HG03095 (cell line): ENCODE measurements around the gene INTS11.
A peak's percentile ranks its signal among the peaks of the same experiment; 100 is the strongest.

Experiments
- ATAC-seq: cut with Tn5 transposase; IDR thresholded peaks from one replicate; pipeline ENCODE4 v1.9.1; 2021; ENCODE audit warnings: moderate library complexity; ENCODE audit not compliant: unreplicated experiment

The INTS11 gene

DNA sequence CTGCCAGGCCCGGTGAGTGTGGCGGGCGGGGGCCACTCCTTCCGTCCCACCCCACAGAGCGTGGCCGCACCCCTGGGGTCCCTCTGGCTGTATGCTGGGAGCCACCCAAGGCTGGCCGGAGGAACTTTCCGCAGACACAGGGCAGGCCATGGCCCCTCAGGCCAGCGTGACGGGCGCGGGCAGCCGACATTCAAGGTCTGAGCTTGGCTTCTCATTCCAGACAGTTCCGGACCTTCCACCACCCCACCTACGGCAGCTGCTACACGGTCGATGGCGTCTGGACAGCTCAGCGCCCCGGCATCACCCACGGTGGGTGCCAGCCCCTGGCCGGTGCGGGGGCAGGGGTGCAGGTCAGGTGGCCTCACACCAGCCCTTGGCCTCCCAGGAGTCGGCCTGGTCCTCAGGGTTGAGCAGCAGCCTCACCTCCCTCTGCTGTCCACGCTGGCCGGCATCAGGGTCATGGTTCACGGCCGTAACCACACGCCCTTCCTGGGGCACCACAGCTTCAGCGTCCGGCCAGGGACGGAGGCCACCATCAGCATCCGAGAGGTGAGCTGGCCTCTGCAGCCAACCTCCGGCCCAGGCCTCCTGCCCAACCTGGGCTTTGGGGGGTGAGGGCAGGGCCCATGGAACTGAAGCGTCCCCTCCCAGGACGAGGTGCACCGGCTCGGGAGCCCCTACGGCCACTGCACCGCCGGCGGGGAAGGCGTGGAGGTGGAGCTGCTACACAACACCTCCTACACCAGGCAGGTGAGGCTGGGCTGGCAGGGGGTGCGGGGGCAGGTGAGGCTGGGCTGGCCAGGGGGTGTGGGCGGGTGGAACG, 37.0 kb downstream of the INTS11 start:
- no peak for ATAC-seq

- no peak for ATAC-seq
Observed at GRCh38 chr1:1286313-1287261, 37.9 kb downstream of the INTS11 start.

- no peak for ATAC-seq
Observed at GRCh38 chr1:1285611-1286311, 38.7 kb downstream of the INTS11 start.

DNA sequence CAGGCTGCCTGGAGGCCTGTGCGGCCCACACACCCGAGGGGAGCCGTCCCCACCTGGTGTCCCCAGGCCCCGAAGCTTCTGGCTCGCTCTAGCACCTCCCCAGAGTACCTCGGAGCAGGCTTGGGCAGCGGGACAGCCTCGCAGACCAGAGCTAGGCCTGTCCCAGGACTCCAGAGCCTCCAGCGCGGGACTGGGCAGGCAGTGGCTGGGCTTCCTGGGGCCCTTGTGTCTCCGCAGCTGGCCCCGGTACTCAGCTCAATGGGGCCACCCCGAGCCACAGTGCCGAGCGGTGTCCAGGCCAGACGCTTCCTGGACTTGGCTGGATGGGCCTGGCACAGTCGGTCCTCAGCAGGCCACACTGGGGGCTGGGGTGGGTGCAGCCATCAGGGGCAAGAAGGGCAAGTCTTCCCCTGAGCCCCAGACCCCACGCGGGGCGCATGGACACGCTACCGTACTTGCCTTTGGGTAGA, 39.3 kb downstream of the INTS11 start:
- no peak for ATAC-seq

DNA sequence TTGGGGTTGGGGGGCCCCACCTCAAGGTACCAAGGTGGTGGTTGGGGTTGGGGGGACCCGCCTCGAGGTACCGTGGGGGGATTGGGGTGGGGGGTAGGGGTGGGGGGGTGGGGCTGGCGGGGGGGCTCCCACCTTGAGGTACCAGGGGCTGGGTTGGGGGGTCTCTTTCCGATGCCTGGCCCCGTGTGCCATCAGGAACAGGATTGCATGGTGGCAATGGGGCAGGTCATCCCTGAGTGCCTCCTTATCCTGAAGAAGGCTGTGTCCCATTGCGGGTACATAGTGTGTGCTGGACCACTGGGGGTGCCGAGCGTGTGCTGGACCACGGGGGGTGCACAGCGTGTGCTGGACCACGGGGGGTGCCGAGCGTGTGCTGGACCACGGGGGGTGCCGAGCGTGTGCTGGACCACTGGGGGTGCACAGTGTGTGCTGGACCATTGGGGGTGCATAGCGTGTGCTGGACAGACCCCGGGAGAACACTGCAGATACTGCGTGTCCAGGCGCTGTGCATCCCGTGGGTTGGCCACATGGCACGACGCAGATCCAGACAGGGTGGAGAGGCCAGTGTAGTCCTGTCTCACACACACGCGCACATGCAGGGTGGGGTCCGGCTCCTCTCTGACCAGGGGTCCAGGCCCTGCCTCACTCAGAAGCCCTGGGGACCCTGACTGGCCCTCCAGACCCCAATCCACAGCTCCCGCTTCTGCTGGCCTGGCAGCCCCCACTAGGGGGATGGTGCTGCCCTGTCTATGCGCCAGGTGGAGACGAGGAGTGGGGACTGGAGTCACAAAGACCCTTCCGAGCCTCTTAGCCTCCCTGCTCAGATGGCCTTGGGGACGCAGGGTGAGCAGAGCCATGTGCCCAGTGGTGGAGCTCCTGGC, 40.0 kb downstream of the INTS11 start:
- no peak for ATAC-seq

- no peak for ATAC-seq
Observed at GRCh38 chr1:1283821-1284220, 40.6 kb downstream of the INTS11 start.

DNA sequence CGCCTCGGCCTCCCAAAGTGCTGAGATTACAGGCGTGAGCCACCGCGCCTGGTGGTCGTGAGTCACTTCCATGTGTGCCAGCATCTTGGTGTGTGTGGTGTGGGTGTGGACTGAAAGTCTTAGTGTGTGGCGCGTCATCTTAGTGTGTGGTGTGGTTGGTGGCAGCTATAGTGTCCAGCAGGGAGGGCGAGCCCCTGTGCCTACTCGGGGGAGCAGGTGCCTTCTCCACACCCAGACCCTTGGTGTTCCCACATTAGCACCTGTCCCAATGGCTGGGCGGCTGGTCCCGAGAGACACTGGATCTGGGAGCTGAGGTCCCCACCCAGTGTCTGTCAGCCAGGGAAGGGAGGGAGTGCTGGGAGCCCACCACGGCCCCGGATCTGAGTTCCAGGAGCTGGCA, 41.5 kb downstream of the INTS11 start:
- ATAC-seq, result no peak

GRCh38 chr1:1281533-1282321, 42.7 kb downstream of the INTS11 start:
- ATAC-seq, result no peak

GRCh38 chr1:1280782-1281481, 43.5 kb downstream of the INTS11 start:
- no peak for ATAC-seq

DNA sequence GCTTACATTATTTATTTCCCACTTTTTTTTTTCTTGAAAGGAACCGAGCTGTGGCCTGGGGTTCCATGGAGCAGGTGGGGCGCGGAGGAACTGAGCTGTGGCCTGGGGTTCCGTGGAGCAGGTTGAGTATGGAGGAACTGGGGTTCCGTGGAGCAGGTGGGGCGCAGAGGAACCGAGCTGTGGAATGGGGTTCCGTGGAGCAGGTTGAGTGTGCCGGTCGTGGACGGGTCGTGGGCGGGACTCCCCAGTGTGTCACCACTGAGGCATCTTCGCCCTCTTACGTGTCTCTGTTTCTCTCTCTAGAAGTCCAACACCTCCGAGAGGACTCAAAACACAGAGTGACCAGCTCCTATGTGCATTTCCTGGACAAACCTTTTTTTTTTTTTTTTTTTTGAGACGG, 45.4 kb downstream of the INTS11 start:
- ATAC-seq, result no peak

DNA sequence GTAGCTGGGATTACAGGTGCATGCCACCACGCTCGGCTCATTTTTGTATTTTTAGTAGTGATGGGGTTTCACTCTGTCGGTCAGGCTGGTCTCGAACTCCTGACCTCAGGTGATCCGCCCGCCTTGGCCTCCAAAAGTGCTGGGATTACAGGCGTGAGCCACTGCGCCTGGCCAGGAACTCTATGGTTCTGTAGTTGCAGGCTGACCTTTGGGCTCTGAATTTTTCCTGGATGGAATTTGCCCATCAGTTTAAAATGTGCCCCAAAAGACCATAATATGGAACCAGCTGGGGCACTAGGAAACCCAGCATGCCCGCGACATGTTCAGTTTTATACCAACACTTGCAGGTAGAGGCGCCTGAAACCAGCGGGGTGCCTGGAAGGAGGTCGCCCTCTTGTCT, 45.8 kb downstream of the INTS11 start:
- no peak for ATAC-seq

DNA sequence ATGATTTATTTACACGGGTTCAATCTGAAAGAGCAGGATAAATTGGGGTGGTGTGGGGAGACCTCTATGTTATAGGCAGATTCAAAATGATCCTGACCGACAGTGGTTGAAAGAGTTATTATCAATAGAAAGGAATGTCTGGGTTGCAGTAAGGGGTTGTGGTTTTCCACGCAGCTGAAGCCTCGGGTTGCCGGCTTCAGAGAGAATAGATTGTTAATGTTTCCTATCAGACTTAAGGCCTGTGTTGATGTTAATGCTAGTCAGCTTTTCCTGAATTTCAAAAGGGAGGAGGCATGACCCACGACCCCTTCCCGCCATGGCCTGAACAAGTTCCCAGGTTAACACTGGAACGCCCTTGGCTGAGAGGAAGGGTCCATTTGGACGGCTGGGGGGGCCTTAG, 48.6 kb downstream of the INTS11 start:
- no peak for ATAC-seq

DNA sequence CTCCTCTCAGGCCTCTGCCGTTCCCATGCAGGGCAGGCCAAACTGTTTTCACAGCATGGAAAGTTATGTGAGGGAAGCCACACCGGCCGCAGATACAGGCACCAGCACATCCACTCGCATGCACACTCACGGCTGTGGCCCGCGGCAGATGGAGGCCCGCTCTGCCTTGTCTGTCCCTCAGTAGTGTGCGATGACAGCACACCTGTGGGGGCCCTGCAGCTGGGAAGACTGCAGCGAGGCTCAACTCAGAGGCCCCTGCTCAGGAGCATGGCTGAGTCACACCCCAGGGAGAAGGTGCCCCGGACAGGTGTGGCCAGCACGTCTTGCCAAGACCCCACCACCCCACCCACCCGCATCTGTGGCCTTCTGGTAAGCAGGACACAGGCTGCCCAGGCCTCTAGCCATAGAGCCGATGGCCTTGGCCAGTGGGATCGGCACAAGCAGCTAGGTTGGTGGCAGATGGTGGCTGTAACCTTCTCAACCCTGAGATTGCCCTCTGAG, 49.5 kb downstream of the INTS11 start:
- ATAC-seq, result no peak

DNA sequence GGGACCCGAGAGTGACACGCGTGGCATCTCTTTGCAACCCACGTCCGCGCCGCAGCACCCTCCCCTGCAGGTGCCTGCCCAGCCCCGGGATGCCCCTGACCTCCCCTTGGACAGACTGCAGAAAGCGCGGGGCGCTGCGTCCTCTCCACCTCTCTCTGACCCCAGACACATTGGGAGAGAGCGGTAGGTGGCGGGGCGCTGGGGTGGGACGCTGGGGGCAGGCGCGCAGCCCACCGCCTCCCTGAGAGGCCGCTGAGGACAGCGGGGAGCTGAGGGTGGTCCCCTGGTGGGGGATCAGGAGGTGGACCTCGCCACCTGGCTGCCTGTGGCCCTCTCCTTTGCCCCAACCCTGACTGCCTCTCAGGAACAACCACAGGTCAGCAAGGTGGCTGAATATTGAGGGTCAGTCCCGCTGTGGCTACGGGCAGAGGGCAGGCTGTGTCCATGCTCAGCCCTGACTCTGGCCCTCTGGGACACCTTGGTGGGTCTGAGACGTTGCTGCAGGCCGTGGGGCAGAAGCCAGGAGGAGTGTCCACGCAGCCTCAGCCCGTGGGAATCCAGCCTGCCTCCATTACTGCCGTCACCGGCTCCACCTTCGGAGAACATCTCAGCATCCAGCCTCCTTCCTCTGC, 50.0 kb downstream of the INTS11 start:
- ATAC-seq, result no peak

DNA sequence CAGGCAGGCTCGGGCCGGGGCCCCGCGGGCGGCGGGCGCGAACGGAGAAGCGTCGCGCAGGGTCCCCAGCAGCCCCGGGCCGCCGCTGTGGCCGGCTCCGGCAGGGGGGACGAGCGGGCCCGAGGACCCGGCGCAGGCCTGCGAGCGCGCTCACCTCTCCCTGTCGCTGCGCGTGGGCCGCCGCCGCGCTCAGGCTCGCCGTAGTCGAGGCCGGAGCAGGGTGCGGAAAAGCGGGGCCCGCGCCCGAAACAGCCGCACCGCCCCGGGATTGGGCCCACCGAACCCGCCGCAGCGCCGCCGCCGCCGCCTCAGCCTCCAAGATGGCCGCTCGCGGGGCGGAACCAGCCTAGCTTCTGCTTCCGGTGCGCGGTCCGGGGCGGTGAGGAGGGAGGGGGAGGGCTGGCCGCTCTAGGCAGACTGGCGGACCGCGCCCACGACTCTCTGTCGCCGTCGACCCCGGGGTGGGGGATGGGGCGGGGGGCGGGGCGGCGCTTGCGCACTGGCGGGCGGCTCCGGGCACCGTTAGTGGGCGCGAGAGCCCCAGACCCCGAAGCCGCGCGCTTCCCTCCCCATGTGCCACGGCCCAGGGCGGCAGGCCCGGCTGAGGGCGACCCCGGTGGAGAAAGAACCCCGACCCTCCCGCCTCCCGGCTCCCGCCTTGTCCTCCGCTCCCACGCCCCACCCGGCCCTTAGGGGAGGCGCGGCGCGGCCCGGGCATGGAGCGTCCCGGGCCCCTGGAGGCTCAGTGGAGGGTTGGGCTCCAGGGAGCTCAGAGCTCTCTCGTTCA, 50.8 kb downstream of the INTS11 start, which contains the start of gene UBE2J2:
Gene UBE2J2 (minus strand): TSS at position 343 of the 787 bp plus-strand sequence. CDS start 5,862 bp downstream, outside the sequence.
- peak; percentile 66 for ATAC-seq

- ATAC-seq, result peak; percentile 16
Observed at GRCh38 chr1:1273209-1273511, 51.3 kb downstream of the INTS11 start.
